Measurements from ENCODE around the gene TAC4.

TAC4 gene

DNA sequence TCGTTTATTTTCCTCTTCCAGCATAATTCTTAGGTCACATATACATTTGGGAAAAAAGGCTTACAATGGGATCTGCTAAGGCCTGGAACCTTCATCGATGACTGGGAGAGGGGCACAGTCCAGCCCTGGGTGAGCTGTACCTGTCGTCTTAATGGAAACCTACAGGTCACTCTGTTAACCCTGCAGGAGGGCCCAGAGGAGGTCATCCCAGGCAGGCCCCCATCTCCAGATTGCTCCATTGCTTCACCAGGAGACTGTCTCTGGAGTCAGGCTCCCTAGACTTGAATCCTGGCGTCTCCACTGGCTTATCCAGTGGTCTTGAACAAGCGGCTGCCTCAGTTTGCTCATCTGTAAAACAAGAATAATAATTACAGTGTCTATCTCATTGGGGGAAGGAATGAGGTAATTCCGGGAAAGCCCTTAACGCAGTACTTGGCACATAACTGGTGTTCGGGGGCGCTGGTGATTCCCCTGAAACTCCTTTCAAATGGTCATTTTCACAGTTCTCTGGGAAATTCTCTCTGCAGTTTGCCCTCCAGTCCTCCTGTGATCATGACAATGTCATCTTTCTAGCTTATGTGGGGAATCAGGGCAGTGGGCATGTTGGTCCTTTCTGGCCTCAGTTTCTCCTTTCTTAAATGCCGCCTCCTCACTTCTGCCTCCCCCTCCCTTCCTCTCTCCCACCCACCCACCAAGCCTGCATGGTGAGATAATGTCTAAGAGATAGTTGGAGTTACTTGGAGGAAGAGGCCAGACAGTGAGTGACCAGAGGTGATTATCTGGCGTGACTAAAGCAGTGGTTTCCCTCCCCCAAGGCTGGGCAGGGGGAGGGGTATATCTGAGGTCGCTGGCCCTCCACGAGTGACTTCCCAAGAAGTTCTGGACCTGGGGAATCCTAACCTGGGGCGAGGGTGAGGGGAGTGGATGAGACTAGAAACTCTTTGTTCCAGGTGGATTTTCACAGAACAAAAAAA lies 31.3 kb upstream of the TAC4 start:
- TF ChIP-seq, protein P1, sequence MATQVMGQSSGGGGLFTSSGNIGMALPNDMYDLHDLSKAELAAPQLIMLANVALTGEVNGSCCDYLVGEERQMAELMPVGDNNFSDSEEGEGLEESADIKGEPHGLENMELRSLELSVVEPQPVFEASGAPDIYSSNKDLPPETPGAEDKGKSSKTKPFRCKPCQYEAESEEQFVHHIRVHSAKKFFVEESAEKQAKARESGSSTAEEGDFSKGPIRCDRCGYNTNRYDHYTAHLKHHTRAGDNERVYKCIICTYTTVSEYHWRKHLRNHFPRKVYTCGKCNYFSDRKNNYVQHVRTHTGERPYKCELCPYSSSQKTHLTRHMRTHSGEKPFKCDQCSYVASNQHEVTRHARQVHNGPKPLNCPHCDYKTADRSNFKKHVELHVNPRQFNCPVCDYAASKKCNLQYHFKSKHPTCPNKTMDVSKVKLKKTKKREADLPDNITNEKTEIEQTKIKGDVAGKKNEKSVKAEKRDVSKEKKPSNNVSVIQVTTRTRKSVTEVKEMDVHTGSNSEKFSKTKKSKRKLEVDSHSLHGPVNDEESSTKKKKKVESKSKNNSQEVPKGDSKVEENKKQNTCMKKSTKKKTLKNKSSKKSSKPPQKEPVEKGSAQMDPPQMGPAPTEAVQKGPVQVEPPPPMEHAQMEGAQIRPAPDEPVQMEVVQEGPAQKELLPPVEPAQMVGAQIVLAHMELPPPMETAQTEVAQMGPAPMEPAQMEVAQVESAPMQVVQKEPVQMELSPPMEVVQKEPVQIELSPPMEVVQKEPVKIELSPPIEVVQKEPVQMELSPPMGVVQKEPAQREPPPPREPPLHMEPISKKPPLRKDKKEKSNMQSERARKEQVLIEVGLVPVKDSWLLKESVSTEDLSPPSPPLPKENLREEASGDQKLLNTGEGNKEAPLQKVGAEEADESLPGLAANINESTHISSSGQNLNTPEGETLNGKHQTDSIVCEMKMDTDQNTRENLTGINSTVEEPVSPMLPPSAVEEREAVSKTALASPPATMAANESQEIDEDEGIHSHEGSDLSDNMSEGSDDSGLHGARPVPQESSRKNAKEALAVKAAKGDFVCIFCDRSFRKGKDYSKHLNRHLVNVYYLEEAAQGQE (IDR thresholded peaks at IDR 0.05; ENCODE audit: insufficient replicate concordance, low read depth), result no peak
- TF ChIP-seq SPI1 (IDR thresholded peaks at IDR 0.05; ENCODE audit: borderline replicate concordance, low read depth) (no peak), GABPA (IDR thresholded peaks at IDR 0.05; ENCODE audit: low read depth) (no peak), POLR2AphosphoS5 (IDR thresholded peaks at IDR 0.05; ENCODE audit: low read depth) (no peak)
- TF ChIP-seq, protein P2, sequence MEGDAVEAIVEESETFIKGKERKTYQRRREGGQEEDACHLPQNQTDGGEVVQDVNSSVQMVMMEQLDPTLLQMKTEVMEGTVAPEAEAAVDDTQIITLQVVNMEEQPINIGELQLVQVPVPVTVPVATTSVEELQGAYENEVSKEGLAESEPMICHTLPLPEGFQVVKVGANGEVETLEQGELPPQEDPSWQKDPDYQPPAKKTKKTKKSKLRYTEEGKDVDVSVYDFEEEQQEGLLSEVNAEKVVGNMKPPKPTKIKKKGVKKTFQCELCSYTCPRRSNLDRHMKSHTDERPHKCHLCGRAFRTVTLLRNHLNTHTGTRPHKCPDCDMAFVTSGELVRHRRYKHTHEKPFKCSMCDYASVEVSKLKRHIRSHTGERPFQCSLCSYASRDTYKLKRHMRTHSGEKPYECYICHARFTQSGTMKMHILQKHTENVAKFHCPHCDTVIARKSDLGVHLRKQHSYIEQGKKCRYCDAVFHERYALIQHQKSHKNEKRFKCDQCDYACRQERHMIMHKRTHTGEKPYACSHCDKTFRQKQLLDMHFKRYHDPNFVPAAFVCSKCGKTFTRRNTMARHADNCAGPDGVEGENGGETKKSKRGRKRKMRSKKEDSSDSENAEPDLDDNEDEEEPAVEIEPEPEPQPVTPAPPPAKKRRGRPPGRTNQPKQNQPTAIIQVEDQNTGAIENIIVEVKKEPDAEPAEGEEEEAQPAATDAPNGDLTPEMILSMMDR (IDR thresholded peaks at IDR 0.05; ENCODE audit: insufficient read depth, low read length), result no peak
- no peak overlapping the region for H3K4me3 ChIP-seq (replicated peaks; ENCODE audit: insufficient read depth, low read length)
- H3K27me3 ChIP-seq (ENCODE audit: insufficient read depth, poor library complexity, severe bottlenecking), result peaks cover 47% of the 10 kb centered on the region
- H3K27ac ChIP-seq (replicated peaks), result no peak overlapping the region
- DNase-seq (ENCODE audit: low read depth in 1 of 2, low spot score in 1 of 2), result no peak

DNA sequence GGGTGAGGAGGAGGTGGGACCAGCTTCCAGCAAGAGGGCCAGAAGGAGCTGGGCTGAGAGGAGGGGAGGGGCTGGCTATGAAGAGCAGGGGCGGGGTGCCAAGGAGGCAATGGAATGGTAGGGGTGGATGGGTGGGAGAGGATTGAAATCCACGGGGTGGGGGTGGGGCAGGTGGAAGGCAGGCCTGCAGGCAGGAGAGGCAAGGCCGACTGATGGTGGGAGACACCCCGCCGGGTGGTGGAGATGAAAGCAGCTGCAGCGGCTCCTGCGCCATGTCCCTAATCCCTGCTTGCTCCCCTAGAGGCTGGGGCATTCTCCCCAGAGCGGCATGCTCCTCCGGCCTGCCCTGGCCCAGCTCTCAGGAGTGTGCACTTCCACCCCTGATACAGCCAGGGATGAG lies 27.8 kb upstream of the TAC4 start:
- Histone ChIP-seq H3K27ac (replicated peaks) (no peak overlapping the region), H3K27me3 (ENCODE audit: insufficient read depth, poor library complexity, severe bottlenecking) (peaks cover 21% of the 10 kb centered on the region), H3K4me3 (replicated peaks; ENCODE audit: insufficient read depth, low read length) (no peak overlapping the region)
- TF ChIP-seq, protein P2 (IDR thresholded peaks at IDR 0.05; ENCODE audit: insufficient read depth, low read length), result no peak
- TF ChIP-seq POLR2AphosphoS5 (IDR thresholded peaks at IDR 0.05; ENCODE audit: low read depth) (no peak), GABPA (IDR thresholded peaks at IDR 0.05; ENCODE audit: low read depth) (no peak), SPI1 (IDR thresholded peaks at IDR 0.05; ENCODE audit: borderline replicate concordance, low read depth) (no peak)
- TF ChIP-seq, protein P1 (IDR thresholded peaks at IDR 0.05; ENCODE audit: insufficient replicate concordance, low read depth), result no peak
- DNase-seq (ENCODE audit: low read depth in 1 of 2, low spot score in 1 of 2), result no peak

DNA sequence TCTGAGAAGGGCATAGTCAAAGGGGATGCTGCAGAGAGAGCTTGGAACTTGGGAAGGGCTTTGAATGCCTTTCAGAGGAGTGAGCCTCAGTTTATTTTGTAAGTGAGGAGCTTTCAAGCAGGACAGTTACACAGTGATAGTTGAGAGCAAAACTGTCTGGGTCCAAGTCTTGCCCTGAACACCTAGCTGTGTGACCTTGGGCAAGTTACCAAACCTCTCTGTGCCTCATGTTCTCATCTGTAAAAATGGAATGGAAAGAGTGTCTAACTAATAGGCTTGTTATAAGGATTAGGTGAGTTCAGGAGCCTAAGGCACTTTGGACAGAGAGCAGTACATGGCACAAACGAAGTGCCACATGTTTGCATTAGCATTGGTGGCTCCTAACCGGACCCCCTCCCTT lies 27.0 kb upstream of the TAC4 start:
- H3K27me3 ChIP-seq (ENCODE audit: insufficient read depth, poor library complexity, severe bottlenecking), result peaks cover 18% of the 10 kb centered on the region
- no peak overlapping the region for H3K4me3 ChIP-seq (replicated peaks; ENCODE audit: insufficient read depth, low read length)
- TF ChIP-seq SPI1 (IDR thresholded peaks at IDR 0.05; ENCODE audit: borderline replicate concordance, low read depth) (no peak), POLR2AphosphoS5 (IDR thresholded peaks at IDR 0.05; ENCODE audit: low read depth) (no peak), GABPA (IDR thresholded peaks at IDR 0.05; ENCODE audit: low read depth) (no peak)
- TF ChIP-seq, protein P2 (IDR thresholded peaks at IDR 0.05; ENCODE audit: insufficient read depth, low read length), result no peak
- TF ChIP-seq, protein P1 (IDR thresholded peaks at IDR 0.05; ENCODE audit: insufficient replicate concordance, low read depth), result no peak
- no peak overlapping the region for H3K27ac ChIP-seq (replicated peaks)
- DNase-seq (ENCODE audit: low read depth in 1 of 2, low spot score in 1 of 2), result no peak

Data from HL-60 (cell line).